ENCODE data around the gene RTEL1. TPM values are rescaled to one million over a fixed set of nuclear protein-coding genes. Genes with fewer than 3 reads are reported as not detected.

RTEL1 gene
- total RNA-seq, 1 experiment from 2014 or later, result 33.4 TPM

DNA sequence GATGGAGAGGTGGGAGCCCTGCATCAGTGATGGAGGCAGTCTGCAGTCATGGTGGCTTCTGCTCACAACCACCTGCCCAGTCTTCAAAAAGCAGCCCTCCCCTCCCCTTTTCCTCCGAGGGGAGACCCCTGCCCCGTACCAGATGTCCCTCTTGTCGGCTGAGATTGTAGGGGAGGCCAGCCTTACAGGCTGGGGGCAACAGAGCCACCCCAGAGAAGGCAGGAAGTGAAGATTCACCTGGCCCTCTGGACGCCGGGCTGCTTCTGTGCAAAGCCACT is 42.9 kb downstream of the RTEL1 start:
- Histone ChIP-seq H3K9me3 (ENCODE audit: control insufficient read depth, low read depth, low read length) (no peaks in the 10 kb centered on the region), H3K18ac (ENCODE audit: insufficient read length, low read depth, low read length) (no peak overlapping the region), H4K20me1 (ENCODE audit: control insufficient read depth, insufficient read depth, insufficient read length) (no peaks in the 10 kb centered on the region), H2BK15ac (ENCODE audit: low read depth, low read length) (no peak overlapping the region), H3K27ac (ENCODE audit: insufficient read length, low read depth, low read length) (no peak overlapping the region), H3K27me3 (ENCODE audit: insufficient read depth, low read length) (no peaks in the 10 kb centered on the region), H3T11ph (ENCODE audit: low read length) (no peak overlapping the region), H3K23ac (ENCODE audit: insufficient read length, low read depth, low read length) (no peak overlapping the region), H3K4ac (ENCODE audit: low read depth, low read length) (no peak overlapping the region), H3K4me1 (ENCODE audit: insufficient read depth, low read length) (no peaks in the 10 kb centered on the region), H3K79me2 (ENCODE audit: insufficient read depth, low read length) (no peaks in the 10 kb centered on the region), H3K9ac (ENCODE audit: extremely low read depth, insufficient read length, low read length) (no peak overlapping the region), H2AK5ac (ENCODE audit: insufficient read length, low read length) (no peak overlapping the region), H3K4me2 (ENCODE audit: insufficient read depth, insufficient read length, low read length) (no peak overlapping the region), H4K5ac (ENCODE audit: insufficient read length, low read depth, low read length) (no peak overlapping the region), H2AFZ (ENCODE audit: low read length) (no peak overlapping the region), H3K56ac (ENCODE audit: insufficient read length, low read depth, low read length) (no peak overlapping the region), H4K91ac (ENCODE audit: insufficient read length, low read depth, low read length) (no peak overlapping the region), H3K14ac (ENCODE audit: insufficient read depth, low read length) (no peak overlapping the region), H3K23me2 (ENCODE audit: insufficient read length, low read depth, low read length, poor library complexity, severe bottlenecking) (peaks cover 4% of the 10 kb centered on the region), H2BK5ac (ENCODE audit: insufficient read length, low read length) (no peak overlapping the region), H2BK12ac (ENCODE audit: insufficient read length, low read depth, low read length) (no peak overlapping the region), H4K8ac (replicated peaks; ENCODE audit: insufficient read length, low read depth, low read length) (no peak overlapping the region), H3K79me1 (ENCODE audit: insufficient read depth, low read depth, low read length, poor library complexity, severe bottlenecking) (no peaks in the 10 kb centered on the region), H2BK20ac (ENCODE audit: low read depth, low read length, poor library complexity, severe bottlenecking) (no peak overlapping the region), H2BK120ac (ENCODE audit: low read depth, low read length, poor library complexity, severe bottlenecking) (no peak overlapping the region)
- WGBS (ENCODE audit: extremely low coverage, insufficient read length, low lambda C conversion rate), result no CpG with 5 or more reads among the region's 5 CpGs
- Mint-ChIP-seq H3K4me3 (no peak overlapping the region), H3K9me3 (no peaks in the 10 kb centered on the region), H3K4me1 (peaks cover 2 to 9% of the 10 kb centered on the region in 2 experiments), H3K27ac (no peak overlapping the region; a peak in 1 of 7 replicates), H3K36me3 (ENCODE audit: insufficient read depth in 1 of 3, low read depth in 3 of 3) (peaks cover 11 to 19% (median 16%) of the 10 kb centered on the region in 3 experiments; a peak in 5 of 7 replicates), H3K27me3 (ENCODE audit: low read depth) (peaks cover 3% of the 10 kb centered on the region; the same call in 1 of the 2 replicates)
- no peak for TF ChIP-seq CTCF (conservative IDR thresholded peaks at IDR 0.05)
- DNase-seq, result no peak
